ENCODE results near the gene SCRN2. TPM values are rescaled to one million over a fixed set of nuclear protein-coding genes. Genes with fewer than 3 reads are reported as not detected.

SCRN2 gene
- total RNA-seq, 3 donors from 2014 or later (not counting 1 experiment from before 2014, with no cell fraction given) = 33.7 to 38.0 (median 35.7) TPM

DNA sequence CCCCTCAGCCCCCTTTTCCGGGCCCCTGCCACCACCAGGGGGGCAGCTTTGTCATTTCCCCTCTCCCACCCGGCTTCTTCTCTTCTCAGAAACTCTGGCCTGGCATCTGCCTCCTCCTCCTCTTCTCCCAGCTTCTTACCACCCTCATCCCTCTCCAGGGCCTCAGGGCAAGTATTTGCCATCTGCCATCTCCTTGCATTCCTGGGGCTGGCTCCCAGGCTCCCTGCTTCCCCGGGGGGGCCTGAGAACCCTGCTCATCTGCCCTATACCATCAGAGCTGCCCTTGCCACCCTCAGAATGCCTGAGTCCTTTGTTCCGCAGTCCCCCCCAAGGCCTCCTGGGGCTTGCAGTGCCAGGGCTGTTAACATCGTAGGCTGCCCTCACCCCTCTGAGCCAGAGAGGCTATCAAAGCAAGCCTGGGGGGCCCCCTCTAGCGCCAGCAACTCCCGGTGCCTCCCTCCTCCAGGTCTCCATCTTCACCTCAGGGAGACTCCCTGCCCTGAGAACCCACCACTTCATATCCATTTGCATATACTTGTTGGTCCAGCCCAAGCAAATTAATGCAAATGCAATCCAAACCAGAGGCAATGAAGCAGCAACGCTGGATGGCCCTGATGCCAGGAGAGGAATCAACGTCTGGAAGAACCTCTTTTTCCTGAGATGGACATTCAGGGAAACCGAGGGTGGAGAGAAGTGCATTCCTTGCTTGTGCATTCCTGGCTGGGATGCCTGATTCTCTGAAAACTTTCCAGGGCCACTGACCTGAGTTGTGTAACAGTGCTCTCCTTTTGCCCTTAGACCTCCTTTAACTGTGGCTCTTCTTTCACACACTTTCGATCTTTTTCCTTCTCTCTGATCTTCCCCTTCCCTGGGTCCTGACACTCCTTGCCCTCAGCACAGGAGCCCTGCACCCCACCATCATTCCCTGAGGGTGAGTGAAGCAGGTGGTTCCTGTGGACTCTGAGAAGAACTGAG, 34.2 kb upstream of the SCRN2 start:
- peaks cover 45 to 52% of the 10 kb centered on the region in 2 donors for H3K27me3 Mint-ChIP-seq (ENCODE audit: low read depth in 2 of 2)

DNA sequence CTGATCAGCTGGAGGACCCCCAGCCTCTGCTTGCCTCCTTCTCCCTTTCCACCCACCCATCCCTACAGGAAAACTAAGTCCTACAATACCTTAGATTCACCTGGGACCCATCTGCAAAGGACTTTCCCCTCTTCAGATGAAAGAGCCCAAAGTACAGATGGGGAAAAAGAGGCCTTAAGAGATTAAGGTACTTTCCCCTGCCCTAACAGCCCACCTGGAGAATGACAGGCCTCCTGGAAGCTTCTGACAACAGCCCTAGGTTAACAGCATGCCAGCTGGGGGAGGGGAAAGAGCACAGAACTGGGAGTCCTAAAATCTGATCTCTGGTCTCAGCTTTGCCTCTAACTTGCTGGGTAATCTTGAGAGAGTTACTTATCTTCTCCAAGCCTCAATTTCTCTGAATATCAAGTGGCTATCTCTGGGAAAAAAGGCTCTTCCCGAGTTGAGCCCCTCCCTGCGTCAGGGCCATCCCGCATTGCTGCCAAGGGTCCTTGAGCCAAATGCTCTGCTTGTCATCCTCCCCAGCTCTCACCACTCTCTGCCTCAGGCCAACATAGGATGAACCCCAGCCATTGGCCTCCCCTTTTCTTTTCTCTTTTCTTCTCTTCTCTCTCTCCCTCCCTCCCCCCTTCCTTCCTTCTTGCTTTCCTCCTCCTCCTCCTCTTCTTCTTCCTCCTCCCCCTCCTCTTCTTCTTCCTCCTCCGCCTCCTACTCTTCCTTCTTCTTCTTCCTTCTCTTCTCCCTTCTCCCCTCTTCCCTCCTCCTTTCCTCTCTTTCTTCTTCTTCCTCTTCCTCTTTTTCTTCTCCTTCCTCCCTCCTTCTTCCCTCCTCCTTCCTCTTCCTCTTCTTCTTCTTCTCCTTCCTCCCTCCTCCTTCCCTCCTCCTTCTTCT, 32.4 kb upstream of the SCRN2 start:
- no peak overlapping the region for H3K27ac Mint-ChIP-seq
- Histone ChIP-seq H3K9me3 (ENCODE audit: control insufficient read depth, insufficient read depth, low read length) (no peaks in the 10 kb centered on the region), H3K4me3 (ENCODE audit: low read length) (no peak overlapping the region), H3K27me3 (ENCODE audit: control insufficient read depth, insufficient read depth, low read length) (peaks cover 9% of the 10 kb centered on the region), H3K36me3 (ENCODE audit: control insufficient read depth, insufficient read depth, low read length) (no peaks in the 10 kb centered on the region), H3K27ac (ENCODE audit: low read length) (no peak overlapping the region), H3K4me1 (ENCODE audit: control insufficient read depth, insufficient read depth, low read length) (peaks cover 3% of the 10 kb centered on the region)
- no peak for DNase-seq
- no peaks in the 10 kb centered on the region for H3K36me3 Mint-ChIP-seq
- H3K9me3 Mint-ChIP-seq = no peaks in the 10 kb centered on the region
- intact Hi-C loops (cut with micrococcal nuclease) = no loop called here
- ATAC-seq = no peak
- no peak overlapping the region for H3K4me3 Mint-ChIP-seq
- H3K27me3 Mint-ChIP-seq (ENCODE audit: low read depth in 2 of 2) = peaks cover 41 to 63% of the 10 kb centered on the region in 2 donors
- WGBS (ENCODE audit: insufficient coverage) = 88% methylated on average over 4 of the region's 4 CpGs
- H3K4me1 Mint-ChIP-seq = no peaks in the 10 kb centered on the region
- TF ChIP-seq, protein P1, sequence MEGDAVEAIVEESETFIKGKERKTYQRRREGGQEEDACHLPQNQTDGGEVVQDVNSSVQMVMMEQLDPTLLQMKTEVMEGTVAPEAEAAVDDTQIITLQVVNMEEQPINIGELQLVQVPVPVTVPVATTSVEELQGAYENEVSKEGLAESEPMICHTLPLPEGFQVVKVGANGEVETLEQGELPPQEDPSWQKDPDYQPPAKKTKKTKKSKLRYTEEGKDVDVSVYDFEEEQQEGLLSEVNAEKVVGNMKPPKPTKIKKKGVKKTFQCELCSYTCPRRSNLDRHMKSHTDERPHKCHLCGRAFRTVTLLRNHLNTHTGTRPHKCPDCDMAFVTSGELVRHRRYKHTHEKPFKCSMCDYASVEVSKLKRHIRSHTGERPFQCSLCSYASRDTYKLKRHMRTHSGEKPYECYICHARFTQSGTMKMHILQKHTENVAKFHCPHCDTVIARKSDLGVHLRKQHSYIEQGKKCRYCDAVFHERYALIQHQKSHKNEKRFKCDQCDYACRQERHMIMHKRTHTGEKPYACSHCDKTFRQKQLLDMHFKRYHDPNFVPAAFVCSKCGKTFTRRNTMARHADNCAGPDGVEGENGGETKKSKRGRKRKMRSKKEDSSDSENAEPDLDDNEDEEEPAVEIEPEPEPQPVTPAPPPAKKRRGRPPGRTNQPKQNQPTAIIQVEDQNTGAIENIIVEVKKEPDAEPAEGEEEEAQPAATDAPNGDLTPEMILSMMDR (IDR thresholded peaks at IDR 0.05) = no peak

More for the DNA sequence above, 34.2 kb upstream of the SCRN2 start:
- Mint-ChIP-seq H3K36me3 (no peaks in the 10 kb centered on the region), H3K4me1 (no peaks in the 10 kb centered on the region), H3K4me3 (no peak overlapping the region), H3K9me3 (no peaks in the 10 kb centered on the region), H3K27ac (no peak overlapping the region)
- no peak for ATAC-seq
- no peak overlapping the region for H3K27ac ChIP-seq (ENCODE audit: low read length)
- no peaks in the 10 kb centered on the region for H3K36me3 ChIP-seq (ENCODE audit: control insufficient read depth, insufficient read depth, low read length)
- no peak overlapping the region for H3K4me3 ChIP-seq (ENCODE audit: low read length)
- intact Hi-C loops (cut with micrococcal nuclease) = no loop called here
- no peak for DNase-seq
- H3K27me3 ChIP-seq (ENCODE audit: control insufficient read depth, insufficient read depth, low read length) = peaks cover 9% of the 10 kb centered on the region
- TF ChIP-seq, protein P1 (IDR thresholded peaks at IDR 0.05) = no peak
- peaks cover 3% of the 10 kb centered on the region for H3K4me1 ChIP-seq (ENCODE audit: control insufficient read depth, insufficient read depth, low read length)
- WGBS (ENCODE audit: insufficient coverage) = 70% methylated on average over 11 of the region's 11 CpGs
- no peaks in the 10 kb centered on the region for H3K9me3 ChIP-seq (ENCODE audit: control insufficient read depth, insufficient read depth, low read length)

DNA sequence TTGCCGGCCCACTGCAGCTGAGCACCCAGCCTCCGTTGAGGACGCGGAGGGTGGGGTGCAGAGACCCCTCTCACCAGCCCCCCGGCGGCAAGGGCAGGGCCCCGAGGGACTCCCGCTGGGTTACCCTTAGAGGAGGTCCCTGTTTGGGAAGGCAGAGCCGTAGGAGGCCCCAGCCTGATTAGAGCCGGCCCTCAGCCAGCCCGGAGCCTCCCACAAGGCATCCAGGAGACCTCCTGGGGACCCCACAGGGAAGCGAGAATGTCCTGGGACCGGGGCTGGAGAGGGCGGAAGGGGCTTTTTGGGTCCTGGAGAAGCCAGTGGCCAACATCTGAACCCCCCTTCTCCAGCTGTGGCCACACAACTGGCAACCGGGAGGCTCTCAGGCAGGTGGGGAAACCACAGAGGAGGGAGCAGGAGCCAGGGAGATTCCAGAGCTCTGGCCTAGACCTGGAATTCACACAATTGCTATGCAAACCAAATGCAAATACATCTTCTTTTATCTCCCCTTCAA, 31.6 kb upstream of the SCRN2 start:
- H3K4me1 ChIP-seq (ENCODE audit: control insufficient read depth, insufficient read depth, low read length) = peaks cover 3% of the 10 kb centered on the region
- peaks cover 36 to 55% of the 10 kb centered on the region in 2 donors for H3K27me3 Mint-ChIP-seq (ENCODE audit: low read depth in 2 of 2)
- no peaks in the 10 kb centered on the region for H3K36me3 ChIP-seq (ENCODE audit: control insufficient read depth, insufficient read depth, low read length)
- 66% methylated on average over 15 of the region's 15 CpGs for WGBS (ENCODE audit: insufficient coverage)
- no peak for DNase-seq
- no peaks in the 10 kb centered on the region for H3K4me1 Mint-ChIP-seq
- H3K4me3 ChIP-seq (ENCODE audit: low read length) = no peak overlapping the region
- no peak for ATAC-seq
- H3K9me3 ChIP-seq (ENCODE audit: control insufficient read depth, insufficient read depth, low read length) = no peaks in the 10 kb centered on the region
- peaks cover 9% of the 10 kb centered on the region for H3K27me3 ChIP-seq (ENCODE audit: control insufficient read depth, insufficient read depth, low read length)
- TF ChIP-seq, protein P1 (IDR thresholded peaks at IDR 0.05) = no peak
- intact Hi-C loops (cut with micrococcal nuclease) = no loop called here
- H3K27ac ChIP-seq (ENCODE audit: low read length) = no peak overlapping the region
- H3K27ac Mint-ChIP-seq = no peak overlapping the region
- no peak overlapping the region for H3K4me3 Mint-ChIP-seq
- H3K36me3 Mint-ChIP-seq = no peaks in the 10 kb centered on the region
- H3K9me3 Mint-ChIP-seq = no peaks in the 10 kb centered on the region

Data from natural killer cell (primary cell).